HepG2 (cell line): ENCODE measurements around the gene SULT1B1. TPM values are rescaled to one million over a fixed set of nuclear protein-coding genes. Genes with fewer than 3 reads are reported as not detected.

Experiments
- JUNB ChIP-seq: sonication (generic); formaldehyde crosslinking; IDR thresholded peaks from 2 replicates; pipeline ENCODE4 v1.8.0; 2022; ENCODE audit warnings: missing genetic modification reagents, mild to moderate bottlenecking, borderline replicate concordance
- NR2F6 ChIP-seq, 2 experiments: IDR thresholded peaks; 2 replicates each; pipeline ENCODE4 v1.6.1; 2016; ENCODE audit warnings: antibody characterized with exemption in 1 of 2, mild to moderate bottlenecking in 1 of 2
- PHF5A ChIP-seq: IDR thresholded peaks from one replicate; pipeline ENCODE4 v1.6.1; 2018; ENCODE audit warnings: low read depth, missing genetic modification reagents; ENCODE audit not compliant: unreplicated experiment
- RXRB ChIP-seq: IDR thresholded peaks from 2 replicates; pipeline ENCODE4 v1.6.1; 2016; ENCODE audit warnings: borderline replicate concordance, missing genetic modification reagents, missing compliant biosample characterization
- SIN3B ChIP-seq: fragments of 150-350 bp; IDR thresholded peaks from 2 replicates; pipeline ENCODE4 v1.6.1; 2014; ENCODE audit warnings: low read length
- SKI ChIP-seq: fragments of 450-650 bp; IDR thresholded peaks from one replicate; pipeline ENCODE4 v1.6.1; 2018; ENCODE audit warnings: mild to moderate bottlenecking; ENCODE audit not compliant: partially characterized antibody
- U2AF2 ChIP-seq: fragments of 200-400 bp; formaldehyde crosslinking; IDR thresholded peaks from 2 replicates; pipeline ENCODE4 v1.6.1; 2017; ENCODE audit warnings: low read depth, mild to moderate bottlenecking, low read length
- ZBTB38 ChIP-seq: sonication (generic); formaldehyde crosslinking; IDR thresholded peaks from 2 replicates; pipeline ENCODE4 v1.5.1; 2020; ENCODE audit warnings: mild to moderate bottlenecking, missing genetic modification reagents
- ZNF562 ChIP-seq: sonication (generic); formaldehyde crosslinking; IDR thresholded peaks from 2 replicates; pipeline ENCODE4 v1.8.0; 2022; ENCODE audit warnings: missing genetic modification reagents, borderline replicate concordance
- ZNF609 ChIP-seq: sonication (generic); formaldehyde crosslinking; IDR thresholded peaks from 2 replicates; pipeline ENCODE4 v1.4.0; 2020; ENCODE audit warnings: mild to moderate bottlenecking, missing genetic modification reagents, borderline replicate concordance
- ZNF749 ChIP-seq: sonication (generic); formaldehyde crosslinking; IDR thresholded peaks from 2 replicates; pipeline ENCODE4 v1.8.0; 2022; ENCODE audit warnings: mild to moderate bottlenecking, missing genetic modification reagents, moderate library complexity, borderline replicate concordance
- ZNF777 ChIP-seq: sonication (generic); formaldehyde crosslinking; IDR thresholded peaks from 2 replicates; pipeline ENCODE4 v1.4.0; 2020; ENCODE audit warnings: missing genetic modification reagents
- ZNF841 ChIP-seq: sonication (generic); formaldehyde crosslinking; IDR thresholded peaks from 2 replicates; pipeline ENCODE4 v1.8.1; 2023; ENCODE audit warnings: missing genetic modification reagents, borderline replicate concordance
- ZSCAN21 ChIP-seq: sonication (generic); formaldehyde crosslinking; IDR thresholded peaks from 2 replicates; pipeline ENCODE4 v1.8.0; 2022; ENCODE audit warnings: mild to moderate bottlenecking, missing genetic modification reagents, moderate library complexity, borderline replicate concordance
- polyA plus RNA-seq, 8 experiments: library from polyadenylated mRNA; depleted of rRNA in 3 of 8; stranded (reverse) in 7 of 8; unstranded in 1 of 8; fragments of >200 nt; fragmentation: Illumina TruSeq in 4 of 8; extraction: Trizol in 4 of 8; gene quantifications; 2 replicates each; pipeline versions ENCODE4 v1.2.1 to v1.2.3, GENCODE V29; 2011 to 2016; ENCODE audit warnings: low read depth in 4 of 8, missing spikeins in 1 of 8, mixed read lengths in 1 of 8; ENCODE audit not compliant: insufficient read depth in 1 of 8
- total RNA-seq, 5 experiments: library from RNA; depleted of rRNA; stranded (reverse); fragments of >200 nt; fragmentation: Illumina TruSeq; extraction: Trizol; gene quantifications; 2 replicates each; pipeline ENCODE4 v1.2.3, GENCODE V29; 2016; ENCODE audit warnings: low read depth in 1 of 5
- TF ChIP-seq, protein P1 (sequence below): sonication (generic); formaldehyde crosslinking; IDR thresholded peaks from 2 replicates; pipeline ENCODE4; 2020; ENCODE audit warnings: missing genetic modification reagents, mild to moderate bottlenecking, borderline replicate concordance
- TF ChIP-seq, protein P2 (sequence below): sonication (generic); formaldehyde crosslinking; IDR thresholded peaks from 2 replicates; pipeline ENCODE4 v1.8.1; 2023; ENCODE audit warnings: mild to moderate bottlenecking, inconsistent platforms, moderate library complexity, missing genetic modification reagents, borderline replicate concordance
- TF ChIP-seq, protein P3 (sequence below): sonication (generic); formaldehyde crosslinking; IDR thresholded peaks from 2 replicates; pipeline ENCODE4 v1.4.0; 2020; ENCODE audit warnings: missing genetic modification reagents, mild to moderate bottlenecking, borderline replicate concordance

The SULT1B1 gene
- total and polyA plus RNA-seq, 2 of the 13 experiments (the other 11 are each of a cell fraction or from before 2014, with no cell fraction given) = 0.20 to 0.25 TPM

DNA sequence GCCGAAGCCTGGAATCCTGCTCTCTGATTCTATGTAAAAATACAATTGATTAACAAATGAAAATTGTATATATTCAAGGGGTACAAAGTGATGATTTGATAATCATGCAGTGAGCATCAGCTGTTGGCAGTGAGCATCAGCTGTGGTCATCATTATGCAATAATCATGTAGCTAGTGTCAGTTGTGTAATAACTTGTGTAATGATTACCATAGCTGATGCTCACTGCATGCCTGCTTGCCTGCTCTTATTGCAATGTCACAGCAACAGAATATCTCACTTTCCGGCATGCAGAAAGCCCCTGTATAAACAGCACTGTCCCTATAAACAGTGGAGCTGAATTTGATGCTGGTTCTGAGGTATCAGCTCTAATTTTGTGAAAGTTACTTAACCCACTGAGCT lies 46.8 kb downstream of the SULT1B1 start (continued):
- TF ChIP-seq NR2F6 (IDR thresholded peaks at IDR 0.05) = no peak
- 0 out of 2 replicates have a peak, but pooled peaks have one; percentile 36 for TF ChIP-seq NR2F6 (CRISPR knock-in tag; IDR thresholded peaks at IDR 0.05)
- TF ChIP-seq ZNF841 = no peak
- no peak for TF ChIP-seq ZNF562
- no peak for TF ChIP-seq PHF5A (CRISPR knock-in tag)
- no peak for TF ChIP-seq U2AF2
- TF ChIP-seq ZBTB38 (CRISPR knock-in tag) = no peak
- TF ChIP-seq, protein P1, sequence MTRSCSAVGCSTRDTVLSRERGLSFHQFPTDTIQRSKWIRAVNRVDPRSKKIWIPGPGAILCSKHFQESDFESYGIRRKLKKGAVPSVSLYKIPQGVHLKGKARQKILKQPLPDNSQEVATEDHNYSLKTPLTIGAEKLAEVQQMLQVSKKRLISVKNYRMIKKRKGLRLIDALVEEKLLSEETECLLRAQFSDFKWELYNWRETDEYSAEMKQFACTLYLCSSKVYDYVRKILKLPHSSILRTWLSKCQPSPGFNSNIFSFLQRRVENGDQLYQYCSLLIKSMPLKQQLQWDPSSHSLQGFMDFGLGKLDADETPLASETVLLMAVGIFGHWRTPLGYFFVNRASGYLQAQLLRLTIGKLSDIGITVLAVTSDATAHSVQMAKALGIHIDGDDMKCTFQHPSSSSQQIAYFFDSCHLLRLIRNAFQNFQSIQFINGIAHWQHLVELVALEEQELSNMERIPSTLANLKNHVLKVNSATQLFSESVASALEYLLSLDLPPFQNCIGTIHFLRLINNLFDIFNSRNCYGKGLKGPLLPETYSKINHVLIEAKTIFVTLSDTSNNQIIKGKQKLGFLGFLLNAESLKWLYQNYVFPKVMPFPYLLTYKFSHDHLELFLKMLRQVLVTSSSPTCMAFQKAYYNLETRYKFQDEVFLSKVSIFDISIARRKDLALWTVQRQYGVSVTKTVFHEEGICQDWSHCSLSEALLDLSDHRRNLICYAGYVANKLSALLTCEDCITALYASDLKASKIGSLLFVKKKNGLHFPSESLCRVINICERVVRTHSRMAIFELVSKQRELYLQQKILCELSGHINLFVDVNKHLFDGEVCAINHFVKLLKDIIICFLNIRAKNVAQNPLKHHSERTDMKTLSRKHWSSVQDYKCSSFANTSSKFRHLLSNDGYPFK (CRISPR knock-in tag) = no peak
- no peak for TF ChIP-seq ZSCAN21 (CRISPR knock-in tag)
- TF ChIP-seq SIN3B = no peak
- TF ChIP-seq ZNF777 (CRISPR knock-in tag) = no peak
- TF ChIP-seq JUNB (CRISPR knock-in tag) = no peak
- no peak for TF ChIP-seq SKI
- no peak for TF ChIP-seq ZNF609
- peak; percentile 60 for TF ChIP-seq RXRB (CRISPR knock-in tag)
- TF ChIP-seq, protein P2, sequence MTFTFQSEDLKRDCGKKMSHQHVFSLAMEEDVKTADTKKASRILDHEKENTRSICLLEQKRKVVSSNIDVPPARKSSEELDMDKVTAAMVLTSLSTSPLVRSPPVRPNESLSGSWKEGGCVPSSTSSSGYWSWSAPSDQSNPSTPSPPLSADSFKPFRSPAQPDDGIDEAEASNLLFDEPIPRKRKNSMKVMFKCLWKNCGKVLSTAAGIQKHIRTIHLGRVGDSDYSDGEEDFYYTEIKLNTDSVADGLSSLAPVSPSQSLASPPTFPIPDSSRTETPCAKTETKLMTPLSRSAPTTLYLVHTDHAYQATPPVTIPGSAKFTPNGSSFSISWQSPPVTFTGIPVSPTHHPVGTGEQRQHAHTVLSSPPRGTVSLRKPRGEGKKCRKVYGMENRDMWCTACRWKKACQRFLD = no peak
- no peak for TF ChIP-seq ZNF749 (CRISPR knock-in tag)
- TF ChIP-seq, protein P3, sequence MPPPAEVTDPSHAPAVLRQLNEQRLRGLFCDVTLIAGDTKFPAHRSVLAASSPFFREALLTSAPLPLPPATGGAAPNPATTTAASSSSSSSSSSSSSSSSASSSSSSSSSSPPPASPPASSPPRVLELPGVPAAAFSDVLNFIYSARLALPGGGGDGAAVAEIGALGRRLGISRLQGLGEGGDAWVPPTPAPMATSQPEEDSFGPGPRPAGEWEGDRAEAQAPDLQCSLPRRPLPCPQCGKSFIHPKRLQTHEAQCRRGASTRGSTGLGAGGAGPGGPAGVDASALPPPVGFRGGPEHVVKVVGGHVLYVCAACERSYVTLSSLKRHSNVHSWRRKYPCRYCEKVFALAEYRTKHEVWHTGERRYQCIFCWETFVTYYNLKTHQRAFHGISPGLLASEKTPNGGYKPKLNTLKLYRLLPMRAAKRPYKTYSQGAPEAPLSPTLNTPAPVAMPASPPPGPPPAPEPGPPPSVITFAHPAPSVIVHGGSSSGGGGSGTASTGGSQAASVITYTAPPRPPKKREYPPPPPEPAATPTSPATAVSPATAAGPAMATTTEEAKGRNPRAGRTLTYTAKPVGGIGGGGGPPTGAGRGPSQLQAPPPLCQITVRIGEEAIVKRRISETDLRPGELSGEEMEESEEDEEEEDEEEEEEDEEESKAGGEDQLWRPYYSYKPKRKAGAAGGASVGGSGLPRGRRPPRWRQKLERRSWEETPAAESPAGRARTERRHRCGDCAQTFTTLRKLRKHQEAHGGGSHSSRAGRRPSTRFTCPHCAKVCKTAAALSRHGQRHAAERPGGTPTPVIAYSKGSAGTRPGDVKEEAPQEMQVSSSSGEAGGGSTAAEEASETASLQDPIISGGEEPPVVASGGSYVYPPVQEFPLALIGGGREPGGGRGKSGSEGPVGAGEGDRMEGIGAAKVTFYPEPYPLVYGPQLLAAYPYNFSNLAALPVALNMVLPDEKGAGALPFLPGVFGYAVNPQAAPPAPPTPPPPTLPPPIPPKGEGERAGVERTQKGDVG (CRISPR knock-in tag) = no peak
